Liver (tissue), 9 donors: Measurements from ENCODE around the gene LDLRAD4. TPM values are rescaled to one million over a fixed set of nuclear protein-coding genes. Genes with fewer than 3 reads are reported as not detected.

Experiments used
- DNase-seq: peaks from one replicate; pipeline ENCODE4 v3.0.0-alpha.2; 2017; ENCODE audit warnings: low spot score
- H3K27ac ChIP-seq, 2 donors: one replicate each; pipeline ENCODE4 v1.7.0; 2013; ENCODE audit warnings: inconsistent platforms in 2 of 2, low read length in 2 of 2, control low read depth in 1 of 2, low read depth in 1 of 2, mild to moderate bottlenecking in 1 of 2
- H3K27me3 ChIP-seq, 4 donors: one replicate each; pipeline versions ENCODE4 v1.6.1 to v1.7.0; 2013; ENCODE audit warnings: low read length in 3 of 4, inconsistent platforms in 1 of 4, mild to moderate bottlenecking in 1 of 4, moderate library complexity in 1 of 4; ENCODE audit not compliant: control insufficient read depth in 4 of 4, insufficient read depth in 4 of 4
- H3K36me3 ChIP-seq, 4 donors: one replicate each; pipeline versions ENCODE4 v1.6.1 to v1.7.0; 2013; ENCODE audit warnings: low read length in 3 of 4, mild to moderate bottlenecking in 3 of 4, low read depth in 1 of 4, moderate library complexity in 1 of 4; ENCODE audit not compliant: control insufficient read depth in 4 of 4, insufficient read depth in 3 of 4
- H3K4me1 ChIP-seq, 4 donors: one replicate each; pipeline versions ENCODE4 v1.6.1 to v1.7.0; 2013; ENCODE audit warnings: low read length in 3 of 4, mild to moderate bottlenecking in 3 of 4, moderate library complexity in 1 of 4; ENCODE audit not compliant: control insufficient read depth in 4 of 4, insufficient read depth in 4 of 4
- H3K4me3 ChIP-seq, 3 donors: one replicate each; pipeline versions ENCODE4 v1.6.1 to v1.7.0; 2013; ENCODE audit warnings: low read length in 3 of 3, control low read depth in 1 of 3, low read depth in 1 of 3, mild to moderate bottlenecking in 1 of 3
- H3K9ac ChIP-seq, 2 donors: one replicate each; pipeline ENCODE4 v1.7.0; 2013; ENCODE audit warnings: low read length in 2 of 2, mild to moderate bottlenecking in 2 of 2, moderate library complexity in 2 of 2, control low read depth in 1 of 2, low read depth in 1 of 2
- H3K9me3 ChIP-seq, 4 donors: one replicate each; pipeline versions ENCODE4 v1.6.1 to v1.7.0; 2013; ENCODE audit warnings: low read length in 3 of 4; ENCODE audit not compliant: control insufficient read depth in 4 of 4
- CTCF ChIP-seq: fragments of 150-350 bp; IDR thresholded peaks from 2 replicates; pipeline ENCODE4 v1.5.1; 2017; ENCODE audit warnings: improper control_type of control experiment, low read depth, low read length; ENCODE audit not compliant: missing input control
- EGR1 ChIP-seq, 2 donors: IDR thresholded peaks; 2 replicates each; pipeline ENCODE4 v1.6.1; 2016 to 2018; ENCODE audit warnings: antibody characterized with exemption in 2 of 2, low read depth in 2 of 2
- HNF4A ChIP-seq, 2 donors: conservative IDR thresholded peaks; 2 replicates each; pipeline ENCODE4 v1.6.1; 2016; ENCODE audit warnings: antibody characterized with exemption in 2 of 2, mild to moderate bottlenecking in 2 of 2
- HNF4G ChIP-seq: IDR thresholded peaks from 2 replicates; pipeline ENCODE4 v1.6.1; 2016; ENCODE audit warnings: antibody characterized with exemption
- JUND ChIP-seq, 2 donors: IDR thresholded peaks; 2 replicates each; pipeline ENCODE4 v1.6.1; 2016; ENCODE audit warnings: antibody characterized with exemption in 2 of 2
- MAX ChIP-seq: IDR thresholded peaks from 2 replicates; pipeline ENCODE4 v1.6.1; 2016; ENCODE audit warnings: antibody characterized with exemption
- NR2F2 ChIP-seq: IDR thresholded peaks from 2 replicates; pipeline ENCODE4 v1.6.1; 2016; ENCODE audit warnings: antibody characterized with exemption
- RAD21 ChIP-seq, 2 donors: IDR thresholded peaks; 2 replicates each; pipeline ENCODE4 v1.6.1; 2016; ENCODE audit warnings: antibody characterized with exemption in 2 of 2, mild to moderate bottlenecking in 2 of 2
- REST ChIP-seq: IDR thresholded peaks from 2 replicates; pipeline ENCODE4 v1.6.1; 2016; ENCODE audit warnings: antibody characterized with exemption, mild to moderate bottlenecking
- RXRA ChIP-seq, 2 donors: IDR thresholded peaks; 2 replicates each; pipeline ENCODE4 v1.6.1; 2017 to 2018; ENCODE audit warnings: antibody characterized with exemption in 2 of 2, mild to moderate bottlenecking in 1 of 2
- SP1 ChIP-seq: IDR thresholded peaks from 2 replicates; pipeline ENCODE4 v1.6.1; 2018; ENCODE audit warnings: antibody characterized with exemption, mild to moderate bottlenecking
- TAF1 ChIP-seq: conservative IDR thresholded peaks from 2 replicates; pipeline ENCODE4 v1.6.1; 2016; ENCODE audit warnings: antibody characterized with exemption, mild to moderate bottlenecking
- WGBS: extraction: QIAGEN DNeasy Blood & Tissue Kit; methylation state at CpG from one replicate; pipeline ENCODE4 v1.1.7; 2013; 5-methylcytosine and 5-hydroxymethylcytosine counted together
- polyA plus RNA-seq, 2 donors: library from polyadenylated mRNA; stranded (reverse) in 1 of 2; unstranded in 1 of 2; fragments of 200-250 nt in 1 of 2; fragments of >200 nt in 1 of 2; fragmentation: Nextera tagmentation in 1 of 2; extraction: Ambion mirVana in 1 of 2; gene quantifications; one replicate each; pipeline versions ENCODE4 v1.2.1 to v1.2.3, GENCODE V29; 2013 to 2015
- total RNA-seq, 2 donors: library from RNA; depleted of rRNA; stranded (reverse); fragments of >200 nt; gene quantifications; one replicate each; pipeline ENCODE4 v1.2.3, GENCODE V29; 2014
- donor health status: healthy.
- donor health status: healthy.
- donor health status: healthy.
- donor health status: healthy.
- donor health status: healthy.

The LDLRAD4 gene
- total and polyA plus RNA-seq, 4 donors = 4.8 to 41.7 (median 12.7) TPM

- Histone ChIP-seq H3K4me3 (no peak overlapping the region), H3K27me3 (no peaks in the 10 kb centered on the region), H3K27ac (no peak overlapping the region), H3K9me3 (no peaks in the 10 kb centered on the region), H3K9ac (no peak overlapping the region), H3K4me1 (peaks cover 0 to 8% (median 3%) of the 10 kb centered on the region in 4 donors), H3K36me3 (no peaks in the 10 kb centered on the region)
- 87% methylated on average over 18 of the region's 18 CpGs for WGBS
- DNase-seq = no peak
- no peak for TF ChIP-seq RAD21 (IDR thresholded peaks at IDR 0.05)
- TF ChIP-seq SP1 = no peak
- no peak for TF ChIP-seq JUND (IDR thresholded peaks at IDR 0.05)
- no peak for TF ChIP-seq HNF4G
- TF ChIP-seq MAX = no peak
- TF ChIP-seq EGR1 (IDR thresholded peaks at IDR 0.05; ENCODE audit: low read depth in 2 of 2) = no peak
- TF ChIP-seq REST = no peak
- no peak for TF ChIP-seq CTCF
- no peak for TF ChIP-seq HNF4A (conservative IDR thresholded peaks at IDR 0.05)
- no peak for TF ChIP-seq TAF1
- TF ChIP-seq RXRA (IDR thresholded peaks at IDR 0.05) = no peak
- TF ChIP-seq NR2F2 = no peak
These were observed 38.1 kb downstream of the LDLRAD4 start for GRCh38 chr18:13256444-13257305.

GRCh38 chr18:13257361-13257980 lies 38.9 kb downstream of the LDLRAD4 start:
- Histone ChIP-seq H3K27me3 (no peaks in the 10 kb centered on the region), H3K9me3 (no peaks in the 10 kb centered on the region), H3K36me3 (no peaks in the 10 kb centered on the region), H3K9ac (no peak overlapping the region), H3K27ac (no peak overlapping the region), H3K4me3 (no peak overlapping the region), H3K4me1 (peaks cover 0 to 11% (median 3%) of the 10 kb centered on the region in 4 donors)
- no peak for TF ChIP-seq NR2F2
- no peak for TF ChIP-seq RXRA (IDR thresholded peaks at IDR 0.05)
- 83% methylated on average over 8 of the region's 8 CpGs for WGBS
- no peak for DNase-seq
